Colonic mucosa (tissue), 4 donors: ENCODE data around the gene ABRACL. TPM values are rescaled to one million over a fixed set of nuclear protein-coding genes. Genes with fewer than 3 reads are reported as not detected.
"Not testable (repeated sequence)": the region's sequence is repeated elsewhere in the genome, so short reads cannot be mapped to it uniquely, and the experiment has no call there.

ENCODE experiments used
- DNase-seq: peaks from one replicate; pipeline ENCODE4 v3.0.0-alpha.2; 2020
- H3K27ac ChIP-seq: fragments of 200-600 bp; one replicate; pipeline ENCODE4 v1.8.0; 2021
- H3K27me3 ChIP-seq: fragments of 200-600 bp; one replicate; pipeline ENCODE4 v1.8.0; 2021
- H3K36me3 ChIP-seq: fragments of 200-600 bp; one replicate; pipeline ENCODE4 v1.8.0; 2021
- H3K4me1 ChIP-seq: fragments of 200-600 bp; one replicate; pipeline ENCODE4 v1.8.0; 2021; ENCODE audit warnings: mild to moderate bottlenecking
- H3K4me3 ChIP-seq: fragments of 200-600 bp; one replicate; pipeline ENCODE4 v1.8.0; 2021
- H3K9ac ChIP-seq, 2 donors: one replicate each; pipeline ENCODE4 v1.7.0; 2013; ENCODE audit warnings: control low read depth in 2 of 2, low read depth in 2 of 2, low read length in 2 of 2
- H3K9me3 ChIP-seq: fragments of 200-600 bp; one replicate; pipeline ENCODE4 v1.8.0; 2021
- intact Hi-C: fragments of 100-400 bp; cut with DNase I; formaldehyde crosslinking; loops from one replicate; pipeline ENCODE4 v1.14.1; 2022
- total RNA-seq, 2 donors: library from RNA; stranded (reverse); fragmentation: NEBNext Ultra II Directional in 1 of 2; extraction: Animal tissue kit (Norgen Biotek cat#: 25700) in 1 of 2; gene quantifications; one replicate each; pipeline ENCODE4 v1.2.1, GENCODE V29; 2021
- TF ChIP-seq, protein P1 (sequence below): fragments of 200-600 bp; IDR thresholded peaks from one replicate; pipeline ENCODE4 v1.8.0; 2022; ENCODE audit warnings: antibody characterized with exemption, mild to moderate bottlenecking
- donor health status: healthy.
- donor health status: DM: no; HTN: no; CAD: no.
- donor health status: DM: no; HTN: no; CAD: no.

The ABRACL gene
- total RNA-seq, 2 donors from 2014 or later, result 64.7 to 90.6 TPM

DNA sequence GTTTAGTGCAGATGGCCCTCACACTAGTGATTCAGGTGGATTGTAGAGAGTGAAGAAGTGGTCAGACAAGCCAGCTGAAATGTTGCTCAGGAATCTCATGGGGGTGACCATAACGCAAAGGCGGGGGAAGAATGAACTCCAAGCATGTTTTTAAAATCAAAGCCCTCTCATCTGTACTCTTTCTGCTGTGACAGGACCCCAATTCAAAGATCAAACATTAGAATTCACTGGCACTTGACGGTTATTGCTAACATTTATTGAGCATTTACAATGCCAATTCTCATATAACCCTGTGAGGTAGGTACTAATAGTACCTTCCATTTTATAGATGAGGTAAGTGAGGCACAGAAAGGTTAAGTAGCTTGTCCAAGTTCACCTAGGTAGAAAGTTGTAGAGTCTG, 15.7 kb downstream of the ABRACL start:
- intact Hi-C loops, result no loop called here
- no peak overlapping the region for H3K9ac ChIP-seq
- H3K27me3 ChIP-seq, result no peaks in the 10 kb centered on the region
- H3K4me1 ChIP-seq, result no peaks in the 10 kb centered on the region
- no peaks in the 10 kb centered on the region for H3K9me3 ChIP-seq
- TF ChIP-seq, protein P1, sequence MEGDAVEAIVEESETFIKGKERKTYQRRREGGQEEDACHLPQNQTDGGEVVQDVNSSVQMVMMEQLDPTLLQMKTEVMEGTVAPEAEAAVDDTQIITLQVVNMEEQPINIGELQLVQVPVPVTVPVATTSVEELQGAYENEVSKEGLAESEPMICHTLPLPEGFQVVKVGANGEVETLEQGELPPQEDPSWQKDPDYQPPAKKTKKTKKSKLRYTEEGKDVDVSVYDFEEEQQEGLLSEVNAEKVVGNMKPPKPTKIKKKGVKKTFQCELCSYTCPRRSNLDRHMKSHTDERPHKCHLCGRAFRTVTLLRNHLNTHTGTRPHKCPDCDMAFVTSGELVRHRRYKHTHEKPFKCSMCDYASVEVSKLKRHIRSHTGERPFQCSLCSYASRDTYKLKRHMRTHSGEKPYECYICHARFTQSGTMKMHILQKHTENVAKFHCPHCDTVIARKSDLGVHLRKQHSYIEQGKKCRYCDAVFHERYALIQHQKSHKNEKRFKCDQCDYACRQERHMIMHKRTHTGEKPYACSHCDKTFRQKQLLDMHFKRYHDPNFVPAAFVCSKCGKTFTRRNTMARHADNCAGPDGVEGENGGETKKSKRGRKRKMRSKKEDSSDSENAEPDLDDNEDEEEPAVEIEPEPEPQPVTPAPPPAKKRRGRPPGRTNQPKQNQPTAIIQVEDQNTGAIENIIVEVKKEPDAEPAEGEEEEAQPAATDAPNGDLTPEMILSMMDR, result no peak
- H3K27ac ChIP-seq, result no peak overlapping the region
- H3K4me3 ChIP-seq, result no peak overlapping the region
- DNase-seq, result no peak
- no peaks in the 10 kb centered on the region for H3K36me3 ChIP-seq

DNA sequence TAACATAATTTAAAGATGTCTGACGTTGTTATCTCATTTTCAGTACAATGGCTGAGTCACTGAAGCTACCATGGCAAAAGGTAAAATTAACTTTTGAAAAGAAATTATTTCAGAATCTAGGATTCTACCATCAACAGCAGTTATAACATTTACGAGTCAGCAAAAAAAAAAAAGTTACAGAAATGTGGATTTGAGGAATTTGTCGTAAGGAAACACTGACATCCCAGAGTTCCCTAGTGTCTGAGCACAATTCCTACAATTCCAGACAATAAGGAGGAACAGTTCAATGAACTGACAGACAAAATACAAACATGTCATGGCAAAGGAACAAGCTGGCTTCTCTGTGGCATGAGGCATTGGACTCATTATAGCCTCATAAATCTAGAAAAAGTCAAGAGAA, 19.1 kb downstream of the ABRACL start:
- Histone ChIP-seq H3K27me3 (no peaks in the 10 kb centered on the region), H3K9ac (no peak overlapping the region), H3K9me3 (no peaks in the 10 kb centered on the region), H3K27ac (no peak overlapping the region), H3K4me1 (no peaks in the 10 kb centered on the region), H3K36me3 (no peaks in the 10 kb centered on the region), H3K4me3 (no peak overlapping the region)
- no peak for DNase-seq
- TF ChIP-seq, protein P1, result no peak
- intact Hi-C loops, result no loop called here

DNA sequence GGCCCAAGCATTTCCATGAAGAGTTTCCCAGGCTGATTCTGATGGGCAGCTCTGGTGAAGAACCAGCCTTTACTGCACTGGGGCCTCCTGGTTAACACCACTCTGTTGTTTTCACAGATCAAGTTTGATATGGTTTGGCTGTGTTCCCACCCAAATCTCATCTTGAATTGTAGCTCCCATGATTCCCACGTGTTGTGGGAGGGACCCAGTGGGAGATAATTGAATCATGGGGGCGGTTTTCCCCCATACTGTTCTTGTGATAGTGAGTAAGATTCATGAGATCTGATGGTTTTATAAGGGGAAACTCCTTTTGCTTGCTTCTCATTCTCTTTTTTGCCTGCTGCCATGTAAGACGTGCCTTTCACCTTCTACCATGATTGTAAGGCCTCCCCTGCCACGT, 20.4 kb downstream of the ABRACL start:
- H3K4me1 ChIP-seq, H3K9me3 ChIP-seq, intact Hi-C loops, H3K36me3 ChIP-seq, H3K9ac ChIP-seq, H3K4me3 ChIP-seq, DNase-seq, H3K27ac ChIP-seq, H3K27me3 ChIP-seq: not testable (repeated sequence)

DNA sequence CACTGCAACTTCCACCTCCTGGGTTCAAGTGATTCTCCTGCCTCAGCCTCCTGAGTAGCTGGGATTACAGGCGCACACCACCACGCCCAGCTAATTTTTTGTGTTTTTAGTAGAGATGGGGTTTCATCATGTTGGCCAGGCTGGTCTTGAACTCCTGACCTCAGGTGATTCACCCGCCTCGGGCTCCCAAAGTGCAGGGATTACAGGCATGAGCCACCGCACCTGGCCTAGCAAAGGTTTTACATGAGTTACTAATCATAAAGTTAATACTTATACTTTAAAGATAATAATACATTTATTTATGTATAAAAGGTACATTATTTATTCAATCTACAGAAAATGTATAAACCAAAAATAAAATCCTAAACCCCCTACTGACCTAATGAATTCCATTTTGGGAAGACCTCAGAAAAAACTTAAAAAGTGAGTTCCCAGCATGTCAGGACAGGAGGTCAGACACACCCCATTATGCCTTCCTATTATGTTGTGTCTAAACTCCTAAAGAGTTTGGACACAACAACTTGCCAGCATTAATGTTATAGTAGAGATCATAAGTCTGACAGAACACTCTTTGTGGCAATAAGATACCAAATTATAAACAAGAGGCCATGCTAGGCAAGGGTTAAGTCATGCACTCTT, 21.7 kb downstream of the ABRACL start:
- H3K27me3 ChIP-seq, intact Hi-C loops, H3K36me3 ChIP-seq, H3K27ac ChIP-seq, H3K4me3 ChIP-seq, H3K9me3 ChIP-seq, H3K4me1 ChIP-seq, DNase-seq, H3K9ac ChIP-seq: not testable (repeated sequence)

DNA sequence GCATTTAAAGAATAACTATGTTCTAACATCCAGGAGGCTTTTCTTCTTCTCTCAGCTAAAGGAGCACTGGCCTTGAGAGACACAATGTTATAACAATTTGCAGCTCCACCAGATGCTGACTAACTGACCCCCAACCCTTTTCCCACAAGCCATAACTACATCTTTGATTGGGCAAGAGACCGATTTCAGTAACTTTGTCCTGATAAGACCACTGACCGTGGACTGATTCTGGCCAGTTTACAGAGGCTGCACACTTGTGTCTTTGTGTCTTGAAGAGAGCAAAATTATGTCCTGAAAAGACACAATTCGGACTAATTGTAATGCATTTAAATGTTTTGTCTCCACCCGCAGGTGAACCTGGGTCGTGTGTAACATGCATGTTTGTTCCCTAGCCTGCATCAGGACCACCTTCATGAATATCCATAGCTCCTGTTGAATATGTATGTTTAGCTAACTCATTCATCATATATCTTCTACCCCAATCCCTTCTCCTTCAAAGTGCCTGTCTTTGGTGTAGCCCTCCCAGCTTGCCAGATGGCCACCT, 22.3 kb downstream of the ABRACL start:
- H3K36me3 ChIP-seq, result no peaks in the 10 kb centered on the region
- intact Hi-C loops, result no loop called here

DNA sequence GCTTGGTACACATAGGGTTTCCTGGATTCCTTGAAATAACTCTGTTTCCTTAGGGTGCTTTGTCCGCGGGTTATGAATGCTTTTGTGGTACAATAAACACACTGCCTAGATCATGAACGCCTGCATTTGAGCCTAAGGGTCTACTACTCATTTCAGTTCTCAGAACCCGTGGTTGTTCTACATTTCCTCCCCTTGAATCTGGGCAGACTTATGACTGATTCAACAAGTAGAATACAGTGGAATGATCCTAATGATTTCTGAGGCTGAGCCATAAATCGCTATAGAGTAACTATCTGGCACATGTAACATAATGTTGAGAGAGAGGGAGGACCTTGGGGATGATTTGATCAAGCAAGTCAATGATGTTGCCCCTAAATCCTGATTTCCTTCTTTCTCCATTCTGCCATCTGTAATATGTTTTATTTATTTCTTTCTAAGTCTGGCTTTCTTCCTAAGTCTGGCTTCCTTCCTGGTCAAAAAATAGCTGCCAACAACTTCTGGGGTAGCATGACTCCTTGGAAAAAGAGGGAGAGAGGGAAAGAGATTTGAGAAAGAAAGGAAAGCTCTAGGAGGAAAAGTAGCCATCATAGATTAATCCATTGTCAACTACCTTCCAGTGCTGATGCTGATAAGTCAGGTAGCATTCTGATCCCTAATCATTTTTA, 23.0 kb downstream of the ABRACL start:
- intact Hi-C loops, result no loop called here
- no peaks in the 10 kb centered on the region for H3K27me3 ChIP-seq
- H3K4me1 ChIP-seq, result no peaks in the 10 kb centered on the region
- no peak overlapping the region for H3K9ac ChIP-seq
- H3K9me3 ChIP-seq, result no peaks in the 10 kb centered on the region
- no peak overlapping the region for H3K4me3 ChIP-seq
- H3K27ac ChIP-seq, result no peak overlapping the region
- TF ChIP-seq, protein P1, result no peak
- DNase-seq, result no peak
- H3K36me3 ChIP-seq, result no peaks in the 10 kb centered on the region

More for the DNA sequence above, 22.3 kb downstream of the ABRACL start:
- no peak overlapping the region for H3K4me3 ChIP-seq
- H3K27ac ChIP-seq, result no peak overlapping the region
- H3K9me3 ChIP-seq, result no peaks in the 10 kb centered on the region
- TF ChIP-seq, protein P1, result no peak
- H3K27me3 ChIP-seq, result no peaks in the 10 kb centered on the region
- no peaks in the 10 kb centered on the region for H3K4me1 ChIP-seq
- DNase-seq, result no peak
- H3K9ac ChIP-seq, result no peak overlapping the region
